HCT116 (cell line): ENCODE results near the gene SERAC1. TPM values are rescaled to one million over a fixed set of nuclear protein-coding genes. Genes with fewer than 3 reads are reported as not detected.

Source experiments
- CEBPB ChIP-seq: IDR thresholded peaks from 2 replicates; pipeline ENCODE4 v1.6.1; 2012; ENCODE audit warnings: low read depth
- EGR1 ChIP-seq: IDR thresholded peaks from 2 replicates; pipeline ENCODE4 v1.6.1; 2012; ENCODE audit warnings: low read depth
- ELF1 ChIP-seq: IDR thresholded peaks from 2 replicates; pipeline ENCODE4 v1.6.1; 2012; ENCODE audit warnings: low read depth, borderline replicate concordance
- EZH2 ChIP-seq: fragments of 200-600 bp; sonication (generic); IDR thresholded peaks from 2 replicates; pipeline ENCODE4 v1.6.1; 2017; ENCODE audit warnings: antibody characterized with exemption, mixed run types
- EZH2phosphoT487 ChIP-seq: fragments of 200-600 bp; IDR thresholded peaks from 2 replicates; pipeline ENCODE4 v1.6.1; 2018; ENCODE audit warnings: antibody characterized with exemption, borderline replicate concordance
- FOSL1 ChIP-seq: IDR thresholded peaks from 2 replicates; pipeline ENCODE4 v1.6.1; 2012; ENCODE audit warnings: low read depth
- JUND ChIP-seq: IDR thresholded peaks from 2 replicates; pipeline ENCODE4 v1.6.1; 2012
- POLR2A ChIP-seq: IDR thresholded peaks from 2 replicates; pipeline ENCODE4 v1.7.0; 2011; ENCODE audit warnings: borderline replicate concordance; ENCODE audit not compliant: insufficient read depth, insufficient read length; ENCODE audit errors: extremely low read depth
- POLR2AphosphoS5 ChIP-seq: IDR thresholded peaks from 2 replicates; pipeline ENCODE4 v1.6.1; 2011; ENCODE audit warnings: mild to moderate bottlenecking, low read depth, low read length, moderate library complexity
- RAD21 ChIP-seq: IDR thresholded peaks from 2 replicates; pipeline ENCODE4 v1.6.1; 2012; ENCODE audit warnings: low read depth, mild to moderate bottlenecking
- SP1 ChIP-seq: IDR thresholded peaks from 2 replicates; pipeline ENCODE4 v1.6.1; 2012; ENCODE audit warnings: low read depth
- ZFX ChIP-seq: fragments of 450-650 bp; IDR thresholded peaks from 2 replicates; pipeline ENCODE4 v1.6.1; 2017
- ZNF274 ChIP-seq: fragments of 200-500 bp; sonication (Bioruptor generic); IDR thresholded peaks from 2 replicates; pipeline ENCODE4 v1.6.1; 2014; ENCODE audit warnings: mild to moderate bottlenecking, low read depth, low read length, inconsistent platforms
- total RNA-seq: library from RNA; stranded (reverse); gene quantifications from one replicate; pipeline ENCODE4 v1.2.1, GENCODE V29; 2021; ENCODE audit not compliant: unreplicated experiment
- TF ChIP-seq, protein P1 (sequence below): IDR thresholded peaks from 2 replicates; pipeline ENCODE4 v1.6.1; 2012
- TF ChIP-seq, protein P2 (sequence below): IDR thresholded peaks from 2 replicates; pipeline ENCODE4 v1.6.1; 2011; ENCODE audit warnings: mild to moderate bottlenecking, low read length, moderate library complexity; ENCODE audit not compliant: insufficient replicate concordance; ENCODE audit errors: extremely low read depth

The SERAC1 gene
- total RNA-seq, 1 experiment from 2014 or later, result 7.6 TPM

DNA sequence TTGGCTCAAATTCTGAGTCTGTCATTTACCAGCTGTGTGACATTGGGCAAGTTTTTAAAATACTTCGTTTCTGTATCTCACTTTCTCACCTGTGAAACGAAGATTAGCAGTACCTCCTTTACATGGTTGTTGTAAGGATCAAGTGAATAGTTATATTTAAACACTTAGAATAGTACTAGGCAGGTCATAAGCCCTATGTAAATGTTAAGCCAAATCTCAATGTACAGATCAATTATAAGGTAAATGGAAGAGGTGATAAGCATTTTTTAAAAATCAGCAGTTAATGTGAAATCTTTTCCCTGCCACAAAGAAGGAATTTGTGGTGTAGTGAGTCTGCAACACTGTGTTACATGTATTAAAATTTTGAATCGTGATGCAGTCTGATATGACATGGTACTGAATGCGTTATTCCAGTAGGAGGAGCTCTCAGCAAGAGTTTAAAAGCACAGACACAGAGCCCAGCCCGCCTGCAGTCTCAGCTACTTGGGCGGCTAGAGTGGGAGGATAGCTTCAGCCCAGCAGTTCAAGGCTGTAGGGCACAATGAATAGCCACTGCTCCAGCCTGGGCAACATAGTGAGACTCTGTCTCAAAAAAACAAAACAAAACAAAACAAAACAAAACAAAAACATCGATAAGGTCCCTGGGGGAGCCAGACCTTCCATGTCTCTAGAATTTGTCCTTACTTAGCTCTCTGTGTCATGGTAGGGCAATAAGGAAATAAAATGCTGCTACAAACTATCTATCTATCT lies 46.0 kb upstream of the SERAC1 start (continued):
- no peak for TF ChIP-seq FOSL1
- no peak for TF ChIP-seq CEBPB
- TF ChIP-seq, protein P1, sequence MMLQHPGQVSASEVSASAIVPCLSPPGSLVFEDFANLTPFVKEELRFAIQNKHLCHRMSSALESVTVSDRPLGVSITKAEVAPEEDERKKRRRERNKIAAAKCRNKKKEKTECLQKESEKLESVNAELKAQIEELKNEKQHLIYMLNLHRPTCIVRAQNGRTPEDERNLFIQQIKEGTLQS, result no peak
- TF ChIP-seq EZH2, result no peak
- TF ChIP-seq EGR1, result peak; percentile 40; the same call in 1 of the 2 replicates
- TF ChIP-seq POLR2AphosphoS5, result no peak
- TF ChIP-seq JUND, result no peak
- peak; percentile 94 for TF ChIP-seq RAD21
- TF ChIP-seq ZNF274, result no peak
- no peak for TF ChIP-seq ELF1
- no peak for TF ChIP-seq SP1
- TF ChIP-seq, protein P2, sequence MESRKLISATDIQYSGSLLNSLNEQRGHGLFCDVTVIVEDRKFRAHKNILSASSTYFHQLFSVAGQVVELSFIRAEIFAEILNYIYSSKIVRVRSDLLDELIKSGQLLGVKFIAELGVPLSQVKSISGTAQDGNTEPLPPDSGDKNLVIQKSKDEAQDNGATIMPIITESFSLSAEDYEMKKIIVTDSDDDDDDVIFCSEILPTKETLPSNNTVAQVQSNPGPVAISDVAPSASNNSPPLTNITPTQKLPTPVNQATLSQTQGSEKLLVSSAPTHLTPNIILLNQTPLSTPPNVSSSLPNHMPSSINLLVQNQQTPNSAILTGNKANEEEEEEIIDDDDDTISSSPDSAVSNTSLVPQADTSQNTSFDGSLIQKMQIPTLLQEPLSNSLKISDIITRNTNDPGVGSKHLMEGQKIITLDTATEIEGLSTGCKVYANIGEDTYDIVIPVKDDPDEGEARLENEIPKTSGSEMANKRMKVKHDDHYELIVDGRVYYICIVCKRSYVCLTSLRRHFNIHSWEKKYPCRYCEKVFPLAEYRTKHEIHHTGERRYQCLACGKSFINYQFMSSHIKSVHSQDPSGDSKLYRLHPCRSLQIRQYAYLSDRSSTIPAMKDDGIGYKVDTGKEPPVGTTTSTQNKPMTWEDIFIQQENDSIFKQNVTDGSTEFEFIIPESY, result no peak
- TF ChIP-seq POLR2A, result no peak
- no peak for TF ChIP-seq ZFX
- no peak for TF ChIP-seq EZH2phosphoT487
